ENCODE measurements around the gene ALKBH1. TPM values are rescaled to one million over a fixed set of nuclear protein-coding genes. Genes with fewer than 3 reads are reported as not detected.
"Not testable (repeated sequence)": the region's sequence is repeated elsewhere in the genome, so short reads cannot be mapped to it uniquely, and the experiment has no call there.

Gene ALKBH1
- total and polyA plus RNA-seq, 2 donors (not counting 1 experiment from before 2014, with no cell fraction given), result 8.8 to 21.8 TPM

- H2AFZ ChIP-seq (ENCODE audit: insufficient read depth, low read depth, low read length, poor library complexity, severe bottlenecking), result no peak overlapping the region
- no peak overlapping the region for H3K4me2 ChIP-seq (replicated peaks; ENCODE audit: low read depth, low read length, poor library complexity, severe bottlenecking)
- ChIA-PET CTCF (no interaction called here), POLR2A (interaction anchor here (0.7 kb wide), 1 partner anchor 284 kb away, joined by 4 read pairs; no protein-coding TSS in a partner anchor)
- no peak overlapping the region for H3K9ac ChIP-seq (ENCODE audit: low read length)
- no peak overlapping the region for H3K27ac Mint-ChIP-seq
- no peak overlapping the region for H3K27ac ChIP-seq (ENCODE audit: low read length in 2 of 2)
- peaks cover under 1 to 2% of the 10 kb centered on the region in 2 experiments for H3K36me3 ChIP-seq (replicated peaks in 1 of 2; ENCODE audit: control extremely low read depth in 1 of 2, control insufficient read depth in 1 of 2, extremely low read depth in 1 of 2, insufficient read depth in 2 of 2, low read length in 1 of 2)
- no peaks in the 10 kb centered on the region for H3K79me2 ChIP-seq (ENCODE audit: control insufficient read depth, insufficient read depth, low read length)
- H3K4me3 Mint-ChIP-seq, result no peak overlapping the region
- TF ChIP-seq CTCF (IDR thresholded peaks at IDR 0.05) (no peak), EZH2 (IDR thresholded peaks at IDR 0.05; ENCODE audit: borderline replicate concordance, insufficient read depth, low read depth, low read length, poor library complexity, severe bottlenecking) (no peak)
- no peaks in the 10 kb centered on the region for H3K4me1 ChIP-seq (ENCODE audit: control insufficient read depth in 2 of 2, insufficient read depth in 2 of 2, low read length in 2 of 2)
- no peaks in the 10 kb centered on the region for H3K27me3 ChIP-seq (replicated peaks in 1 of 4; ENCODE audit: control extremely low read depth in 1 of 4, control insufficient read depth in 3 of 4, insufficient read depth in 4 of 4, low read length in 3 of 4)
- H4K20me1 ChIP-seq (ENCODE audit: control insufficient read depth, insufficient read depth, low read length, poor library complexity, severe bottlenecking), result no peaks in the 10 kb centered on the region
- ATAC-seq (ENCODE audit: low read depth) (no peak), DNase-seq (no peak)
- H3K27me3 Mint-ChIP-seq, result no peaks in the 10 kb centered on the region
- H3K9me3 ChIP-seq (ENCODE audit: control extremely low read depth in 1 of 3, control insufficient read depth in 2 of 3, insufficient read depth in 1 of 3, low read length in 2 of 3), result no peaks in the 10 kb centered on the region
- no peaks in the 10 kb centered on the region for H3K4me1 Mint-ChIP-seq
- H3K9me3 Mint-ChIP-seq (ENCODE audit: insufficient read depth), result no peaks in the 10 kb centered on the region
- intact Hi-C loops (cut with micrococcal nuclease), result no loop called here
- no peak overlapping the region for H3K4me3 ChIP-seq (ENCODE audit: control extremely low read depth in 1 of 5, extremely low read depth in 1 of 5, insufficient read depth in 1 of 5, low read depth in 2 of 5, low read length in 4 of 5)
These were observed 40.5 kb downstream of the ALKBH1 start for GRCh38 chr14:77667331-77667730.

GRCh38 chr14:77663293-77663692 is 44.5 kb downstream of the ALKBH1 start:
- POLR2A ChIA-PET, result no interaction called here

GRCh38 chr14:77661562-77661961 is 46.3 kb downstream of the ALKBH1 start:
- H3K27ac Mint-ChIP-seq; intact Hi-C loops (cut with micrococcal nuclease); H3K4me2 ChIP-seq (replicated peaks; ENCODE audit: low read depth, low read length, poor library complexity, severe bottlenecking); H3K4me1 Mint-ChIP-seq; H4K20me1 ChIP-seq (ENCODE audit: control insufficient read depth, insufficient read depth, low read length, poor library complexity, severe bottlenecking); H3K36me3 ChIP-seq (replicated peaks in 1 of 2; ENCODE audit: control extremely low read depth in 1 of 2, control insufficient read depth in 1 of 2, extremely low read depth in 1 of 2, insufficient read depth in 2 of 2, low read length in 1 of 2); H3K27ac ChIP-seq (ENCODE audit: low read length in 2 of 2); H3K79me2 ChIP-seq (ENCODE audit: control insufficient read depth, insufficient read depth, low read length); H3K27me3 ChIP-seq (replicated peaks in 1 of 4; ENCODE audit: control extremely low read depth in 1 of 4, control insufficient read depth in 3 of 4, insufficient read depth in 4 of 4, low read length in 3 of 4); ATAC-seq (ENCODE audit: low read depth); H3K4me3 ChIP-seq (ENCODE audit: control extremely low read depth in 1 of 5, extremely low read depth in 1 of 5, insufficient read depth in 1 of 5, low read depth in 2 of 5, low read length in 4 of 5); H3K4me3 Mint-ChIP-seq; POLR2A ChIA-PET; H3K9ac ChIP-seq (ENCODE audit: low read length); H3K9me3 ChIP-seq (ENCODE audit: control extremely low read depth in 1 of 3, control insufficient read depth in 2 of 3, insufficient read depth in 1 of 3, low read length in 2 of 3); H3K4me1 ChIP-seq (ENCODE audit: control insufficient read depth in 2 of 2, insufficient read depth in 2 of 2, low read length in 2 of 2); DNase-seq; H2AFZ ChIP-seq (ENCODE audit: insufficient read depth, low read depth, low read length, poor library complexity, severe bottlenecking); H3K27me3 Mint-ChIP-seq; H3K9me3 Mint-ChIP-seq (ENCODE audit: insufficient read depth); CTCF ChIA-PET: not testable (repeated sequence)
- WGBS (ENCODE audit: insufficient coverage), result 100% methylated on average over 5 of the region's 9 CpGs

More at GRCh38 chr14:77663293-77663692, 44.5 kb downstream of the ALKBH1 start:
- Histone ChIP-seq H3K79me2 (ENCODE audit: control insufficient read depth, insufficient read depth, low read length) (no peaks in the 10 kb centered on the region), H3K4me2 (replicated peaks; ENCODE audit: low read depth, low read length, poor library complexity, severe bottlenecking) (no peak overlapping the region), H3K4me1 (ENCODE audit: control insufficient read depth in 2 of 2, insufficient read depth in 2 of 2, low read length in 2 of 2) (no peaks in the 10 kb centered on the region), H4K20me1 (ENCODE audit: control insufficient read depth, insufficient read depth, low read length, poor library complexity, severe bottlenecking) (no peaks in the 10 kb centered on the region), H2AFZ (ENCODE audit: insufficient read depth, low read depth, low read length, poor library complexity, severe bottlenecking) (no peak overlapping the region), H3K9me3 (ENCODE audit: control extremely low read depth in 1 of 3, control insufficient read depth in 2 of 3, insufficient read depth in 1 of 3, low read length in 2 of 3) (no peaks in the 10 kb centered on the region), H3K9ac (ENCODE audit: low read length) (no peak overlapping the region), H3K4me3 (ENCODE audit: control extremely low read depth in 1 of 5, extremely low read depth in 1 of 5, insufficient read depth in 1 of 5, low read depth in 2 of 5, low read length in 4 of 5) (no peak overlapping the region), H3K27me3 (replicated peaks in 1 of 4; ENCODE audit: control extremely low read depth in 1 of 4, control insufficient read depth in 3 of 4, insufficient read depth in 4 of 4, low read length in 3 of 4) (no peaks in the 10 kb centered on the region), H3K27ac (ENCODE audit: low read length in 2 of 2) (no peak overlapping the region), H3K36me3 (replicated peaks in 1 of 2; ENCODE audit: control extremely low read depth in 1 of 2, control insufficient read depth in 1 of 2, extremely low read depth in 1 of 2, insufficient read depth in 2 of 2, low read length in 1 of 2) (no peaks in the 10 kb centered on the region)
- Mint-ChIP-seq H3K4me1 (no peaks in the 10 kb centered on the region), H3K4me3 (no peak overlapping the region), H3K27me3 (no peaks in the 10 kb centered on the region), H3K9me3 (ENCODE audit: insufficient read depth) (no peaks in the 10 kb centered on the region), H3K27ac (no peak overlapping the region)
- 90% methylated on average over 4 of the region's 6 CpGs for WGBS (ENCODE audit: insufficient coverage)
- TF ChIP-seq CTCF (IDR thresholded peaks at IDR 0.05), result no peak
- no peak for TF ChIP-seq EZH2 (IDR thresholded peaks at IDR 0.05; ENCODE audit: borderline replicate concordance, insufficient read depth, low read depth, low read length, poor library complexity, severe bottlenecking)
- CTCF ChIA-PET, result no interaction called here
- DNase-seq (no peak), ATAC-seq (ENCODE audit: low read depth) (no peak)
- intact Hi-C loops (cut with micrococcal nuclease), result no loop called here
